Measurements from ENCODE around the gene NYNRIN. TPM values are rescaled to one million over a fixed set of nuclear protein-coding genes. Genes with fewer than 3 reads are reported as not detected.

The NYNRIN gene
- total and polyA plus RNA-seq, 10 of the 15 experiments (the other 5 are each of a cell fraction or from before 2014, with no cell fraction given): under 0.01 to 0.15 (median 0.01) TPM; not detected in 5

GRCh38 chr14:24394275-24394674 is 4.5 kb upstream of the NYNRIN start:
- DNase-seq (ENCODE audit: low read depth, low spot score) (no peak), FAIRE-seq (no peak), ATAC-seq (no peak)
- ChIA-PET CTCF (no interaction called here), SMC1A (ENCODE audit: uncharacterized antibody, unreplicated experiment) (no interaction called here), RAD21 (ENCODE audit: unreplicated experiment) (no interaction called here), POLR2A (no interaction called here)
- Histone ChIP-seq H3K9ac (ENCODE audit: control insufficient read depth, insufficient read depth, low read length) (no peak overlapping the region), H3K79me2 (ENCODE audit: control insufficient read depth, insufficient read depth, low read length) (no peaks in the 10 kb centered on the region), H3K27ac (ENCODE audit: control insufficient read depth, insufficient read depth) (no peak overlapping the region), H3K9me3 (replicated peaks; ENCODE audit: control insufficient read depth, insufficient read depth, low read length) (no peaks in the 10 kb centered on the region), H3K4me3 (no peak overlapping the region), H2AFZ (ENCODE audit: control insufficient read depth, low read depth, low read length) (no peak overlapping the region), H3K4me1 (ENCODE audit: control insufficient read depth, insufficient read depth, low read length) (no peaks in the 10 kb centered on the region), H3K36me3 (ENCODE audit: control insufficient read depth in 2 of 2, insufficient read depth in 2 of 2, low read length in 1 of 2) (no peaks in the 10 kb centered on the region), H3K4me2 (ENCODE audit: control insufficient read depth, insufficient read depth) (no peak overlapping the region), H3K27me3 (replicated peaks in 1 of 2; ENCODE audit: control insufficient read depth in 2 of 2, insufficient read depth in 2 of 2, low read length in 1 of 2) (peaks cover 2% of the 10 kb centered on the region in 2 experiments; a peak in 2 of 4 replicates), H4K20me1 (ENCODE audit: control insufficient read depth, insufficient read depth) (no peaks in the 10 kb centered on the region)
- TF ChIP-seq CREM (IDR thresholded peaks at IDR 0.05; ENCODE audit: low read depth) (no peak), BMI1 (IDR thresholded peaks at IDR 0.05; ENCODE audit: borderline replicate concordance) (no peak), SREBF2 (IDR thresholded peaks at IDR 0.05; ENCODE audit: low read length) (no peak), USF1 (IDR thresholded peaks at IDR 0.05; ENCODE audit: borderline replicate concordance, extremely low read length, insufficient read depth, low read depth, low read length) (no peak), TAF1 (IDR thresholded peaks at IDR 0.05; ENCODE audit: borderline replicate concordance, low read depth, low read length) (no peak), TARDBP (IDR thresholded peaks at IDR 0.05; ENCODE audit: borderline replicate concordance) (no peak), RAD51 (IDR thresholded peaks at IDR 0.05) (no peak)
- in situ Hi-C loops (cut with MboI): no loop called here
- intact Hi-C loops (cut with micrococcal nuclease; ENCODE audit: unreplicated experiment): no loop called here
- WGBS (ENCODE audit: insufficient coverage, insufficient replicate concordance, low lambda C conversion rate, missing lambda C conversion rate): 15% methylated on average over 3 of the region's 3 CpGs
- no TSS peak for BruUV-seq (replicated peaks)
